Measurements from ENCODE around the gene PVALB.

GRCh38 chr22:36797911-36798673 is 18.7 kb downstream of the PVALB start:
- TF ChIP-seq CTCF (IDR thresholded peaks at IDR 0.05; ENCODE audit: low read depth, low read length, poor library complexity, severe bottlenecking) (no peak), EZH2phosphoT487 (IDR thresholded peaks at IDR 0.05; ENCODE audit: borderline replicate concordance, low read length) (no peak)
